HG03439 (cell line): ENCODE data around the gene SH3D21.

Experiments used
- ATAC-seq: cut with Tn5 transposase; IDR thresholded peaks from one replicate; pipeline ENCODE4 v1.9.1; 2021; ENCODE audit warnings: mild to moderate bottlenecking, moderate library complexity; ENCODE audit not compliant: unreplicated experiment

SH3D21 gene

DNA sequence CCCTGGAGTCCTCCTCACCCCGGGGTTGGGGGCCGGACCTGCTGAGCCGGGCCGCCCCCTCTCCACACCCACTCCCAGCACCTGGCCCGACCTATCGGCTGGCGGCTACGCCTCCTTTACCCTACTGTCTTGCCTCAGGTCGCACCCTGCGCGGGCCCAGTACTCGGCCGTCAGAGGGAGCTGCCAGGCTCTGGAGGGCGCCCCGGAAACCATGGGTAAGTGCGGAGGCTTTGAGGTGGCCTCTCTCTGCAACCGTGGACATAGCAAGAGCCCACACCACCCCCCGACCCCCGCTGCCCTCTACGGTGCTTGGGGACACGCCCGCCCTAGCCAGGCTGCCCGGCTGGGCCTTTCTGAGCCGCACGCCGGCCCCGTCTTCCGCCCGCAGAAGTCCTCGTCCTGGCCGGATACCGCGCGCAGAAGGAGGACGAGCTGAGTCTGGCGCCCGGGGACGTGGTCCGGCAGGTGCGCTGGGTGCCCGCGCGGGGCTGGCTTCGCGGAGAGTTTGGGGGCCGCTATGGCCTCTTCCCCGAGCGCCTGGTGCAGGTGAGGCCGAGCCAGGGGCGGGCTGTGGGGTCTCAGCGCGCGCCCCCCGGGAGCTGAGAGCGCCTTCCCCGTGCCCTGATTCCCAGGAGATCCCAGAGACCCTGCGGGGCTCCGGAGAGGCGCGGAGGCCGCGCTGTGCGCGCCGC lies at the start of gene SH3D21:
SH3D21 (plus strand) TSS at position 159 of the 692 bp plus-strand sequence; CDS start at position 212, 53 bp downstream.
- peak; percentile 32 for ATAC-seq

GRCh38 chr1:36256558-36257374 lies 49.4 kb upstream of the SH3D21 start:
- no peak for ATAC-seq

DNA sequence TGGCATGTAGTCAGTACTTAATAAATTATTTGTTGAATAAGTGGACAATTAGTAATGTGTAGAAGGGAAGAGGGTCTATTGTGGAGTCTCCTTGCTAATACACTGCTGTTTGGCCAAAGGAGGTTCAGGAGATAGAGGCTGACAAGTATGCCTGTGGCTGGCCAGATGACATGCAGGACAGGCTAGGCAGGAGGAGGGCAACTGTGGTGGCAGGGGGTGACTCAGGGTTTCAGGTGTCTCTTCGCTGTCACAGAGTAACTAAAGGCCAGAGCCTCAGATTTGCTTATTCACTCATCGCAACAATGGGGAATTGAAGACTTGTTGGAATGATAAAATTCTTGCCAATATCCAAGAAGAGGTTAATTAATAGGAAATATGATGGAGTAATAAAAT lies 48.8 kb upstream of the SH3D21 start:
- no peak for ATAC-seq

DNA sequence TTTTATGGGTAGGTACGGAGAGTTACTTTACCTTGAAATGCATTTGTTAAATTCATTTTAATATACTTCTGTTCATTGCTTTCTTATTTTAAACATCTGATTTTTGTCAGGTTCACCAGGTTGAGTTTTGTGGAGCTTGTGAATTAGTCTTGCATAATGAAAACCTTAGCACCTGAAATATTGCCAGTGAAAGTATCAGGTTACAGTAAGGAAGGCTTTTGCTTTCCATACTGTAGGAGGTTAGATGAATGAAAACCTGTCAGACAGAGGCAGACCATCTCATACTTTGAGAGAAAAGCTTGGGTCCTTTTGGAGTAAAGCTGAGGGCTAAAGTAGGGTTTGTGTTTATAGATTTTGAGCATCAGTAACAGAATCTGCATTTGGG lies 47.2 kb upstream of the SH3D21 start:
- ATAC-seq: no peak

GRCh38 chr1:36268981-36269380 lies 37.2 kb upstream of the SH3D21 start:
- ATAC-seq: no peak

- ATAC-seq: no peak
Measured at GRCh38 chr1:36269408-36269838, 36.7 kb upstream of the SH3D21 start.

DNA sequence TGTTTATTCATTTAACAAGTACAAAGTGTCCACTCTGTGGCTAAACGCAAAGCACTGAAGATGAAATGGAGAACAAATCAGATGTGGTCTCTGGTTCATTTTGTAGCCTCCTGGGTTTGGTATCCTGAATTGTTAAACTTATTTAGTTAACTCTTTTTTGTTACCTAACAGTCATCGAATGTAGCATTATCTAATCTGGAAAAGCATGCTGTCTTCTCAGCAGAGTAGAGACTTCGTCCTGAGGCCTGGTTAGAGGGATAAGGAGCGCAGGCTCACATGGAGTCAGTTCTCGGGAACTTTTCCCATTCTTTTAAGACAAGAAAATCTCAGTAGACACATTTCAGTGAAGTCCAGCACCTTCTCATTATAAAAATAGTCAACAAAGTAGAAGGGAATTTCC lies 33.1 kb upstream of the SH3D21 start:
- no peak for ATAC-seq

DNA sequence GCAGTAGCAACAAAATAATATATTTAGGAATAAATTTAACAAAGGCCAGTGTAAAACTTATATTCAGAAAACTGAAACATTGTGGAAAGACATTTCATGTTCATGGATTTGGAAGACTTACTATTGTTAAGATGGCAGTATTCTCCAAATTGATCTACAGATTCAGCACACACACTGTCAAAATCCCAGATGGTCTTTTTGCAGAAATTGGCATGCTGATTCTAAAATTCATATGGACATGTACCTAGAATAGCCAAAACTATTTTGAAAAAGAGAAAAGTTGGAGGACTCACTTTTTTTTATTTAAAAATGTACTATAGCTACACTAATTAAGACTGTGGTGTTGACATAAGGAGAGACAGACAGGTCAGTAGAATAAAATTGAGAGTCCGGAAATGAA lies 32.0 kb upstream of the SH3D21 start:
- no peak for ATAC-seq

- no peak for ATAC-seq
Measured at GRCh38 chr1:36276688-36277087, 29.5 kb upstream of the SH3D21 start.

DNA sequence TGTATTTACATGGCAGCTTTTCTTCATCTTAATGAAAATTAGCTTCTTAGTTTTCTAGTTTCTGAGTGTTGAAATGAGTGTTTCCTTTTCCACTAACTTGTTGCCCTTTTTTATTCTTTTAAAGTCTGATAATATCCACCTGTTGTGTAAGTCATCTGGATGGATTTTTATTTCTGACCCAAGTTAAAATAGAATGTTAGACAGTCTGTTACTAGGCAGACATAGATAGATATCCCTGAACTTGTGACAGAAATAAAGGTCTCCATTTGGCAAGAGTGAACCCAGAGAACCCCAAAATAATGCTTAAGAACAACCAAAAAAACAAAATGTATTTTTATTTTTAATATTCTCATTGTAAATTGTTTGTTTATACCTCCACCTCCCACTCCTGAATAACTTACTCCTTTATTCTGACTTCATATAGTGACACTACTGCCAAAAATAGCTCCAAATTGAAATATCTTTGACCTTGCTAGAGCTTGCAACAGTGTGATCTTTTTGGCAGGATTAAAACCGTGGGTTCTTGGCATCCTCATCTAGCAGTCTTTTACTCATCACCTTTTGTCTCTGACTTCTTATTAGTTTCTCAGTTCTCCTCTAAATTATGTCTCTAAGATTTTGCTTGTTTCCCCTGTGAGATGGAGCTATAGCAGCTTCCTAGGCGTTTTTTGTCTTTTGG lies 26.9 kb upstream of the SH3D21 start:
- no peak for ATAC-seq

- ATAC-seq: no peak
Measured at GRCh38 chr1:36279789-36280296, 26.3 kb upstream of the SH3D21 start.

- no peak for ATAC-seq
Measured at GRCh38 chr1:36284061-36284460, 22.1 kb upstream of the SH3D21 start.

GRCh38 chr1:36284517-36284916 lies 21.7 kb upstream of the SH3D21 start:
- no peak for ATAC-seq

GRCh38 chr1:36285443-36286101 lies 20.6 kb upstream of the SH3D21 start:
- ATAC-seq: no peak

DNA sequence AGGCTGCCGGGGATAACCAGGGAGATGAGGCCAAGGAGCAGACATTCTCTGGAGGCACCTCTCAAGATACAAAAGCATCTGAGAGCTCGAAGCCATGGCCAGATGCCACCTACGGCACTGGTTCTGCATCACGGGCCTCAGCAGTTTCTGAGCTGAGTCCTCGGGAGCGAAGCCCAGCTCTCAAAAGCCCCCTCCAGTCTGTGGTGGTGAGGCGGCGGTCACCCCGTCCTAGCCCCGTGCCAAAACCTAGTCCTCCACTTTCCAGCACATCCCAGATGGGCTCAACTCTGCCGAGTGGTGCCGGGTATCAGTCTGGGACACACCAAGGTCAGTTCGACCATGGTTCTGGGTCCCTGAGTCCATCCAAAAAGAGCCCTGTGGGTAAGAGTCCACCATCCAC lies 19.4 kb upstream of the SH3D21 start:
- ATAC-seq: no peak

- ATAC-seq: no peak
Measured at GRCh38 chr1:36287595-36287994, 18.6 kb upstream of the SH3D21 start.

GRCh38 chr1:36295390-36295789 lies 10.8 kb upstream of the SH3D21 start:
- ATAC-seq: no peak

GRCh38 chr1:36297062-36297461 lies 9.1 kb upstream of the SH3D21 start:
- ATAC-seq: no peak

- no peak for ATAC-seq
Measured at GRCh38 chr1:36298640-36299039, 7.5 kb upstream of the SH3D21 start.

DNA sequence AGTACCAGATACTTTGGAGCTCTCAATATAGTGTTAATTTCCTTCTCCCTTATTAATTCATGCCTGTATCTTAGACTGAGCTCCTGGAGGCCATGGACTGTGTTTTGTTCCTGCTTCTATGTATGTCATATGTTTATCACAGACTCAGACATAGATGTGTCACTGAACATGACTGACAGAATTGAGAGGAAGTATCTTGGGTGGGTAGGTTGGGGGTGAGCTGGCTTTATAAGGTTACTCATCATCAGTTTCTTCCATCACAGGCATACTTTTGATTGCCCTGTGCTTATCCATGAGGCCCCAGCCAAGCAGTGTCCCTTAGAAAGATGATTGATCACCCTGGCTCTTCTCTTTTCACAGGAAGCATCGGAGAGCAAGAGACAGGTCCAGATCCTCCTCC lies 5.6 kb upstream of the SH3D21 start:
- no peak for ATAC-seq

DNA sequence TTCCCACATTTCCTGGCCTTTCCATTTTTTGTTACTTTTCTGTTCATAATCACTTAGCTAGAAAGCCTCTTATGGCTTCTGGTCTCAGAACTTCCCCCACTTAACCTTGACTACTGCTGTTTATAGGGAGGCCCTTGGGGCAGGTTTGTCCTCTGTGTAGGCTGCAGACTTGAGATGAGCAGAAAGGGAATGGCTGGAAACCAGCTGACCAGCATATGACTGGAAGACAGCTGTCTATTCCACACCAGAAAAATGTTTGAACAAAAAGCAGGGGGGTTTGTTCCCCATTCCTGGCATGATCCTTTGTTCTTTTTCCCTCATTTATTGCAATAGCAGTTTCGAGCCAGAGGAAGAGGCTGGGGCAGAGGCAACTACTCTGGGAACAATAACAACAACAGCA lies 4.9 kb upstream of the SH3D21 start:
- no peak for ATAC-seq
